Fibroblast of pulmonary artery (primary cell): Measurements from ENCODE around the gene TIGD3.

ENCODE experiments used
- DNase-seq: peaks from one replicate; pipeline ENCODE4 v3.0.0-alpha.2; 2010; ENCODE audit warnings: low read depth
- H3K4me3 ChIP-seq: replicated peaks from 2 replicates; pipeline ENCODE4 v1.5.1; 2011; ENCODE audit warnings: low read depth, mild to moderate bottlenecking, control low read depth, low read length, moderate library complexity
- CTCF ChIP-seq: IDR thresholded peaks from 2 replicates; pipeline ENCODE4 v1.5.1; 2011; ENCODE audit warnings: mild to moderate bottlenecking, control low read depth, low read length, inconsistent platforms; ENCODE audit errors: missing control alignments

The TIGD3 gene

DNA sequence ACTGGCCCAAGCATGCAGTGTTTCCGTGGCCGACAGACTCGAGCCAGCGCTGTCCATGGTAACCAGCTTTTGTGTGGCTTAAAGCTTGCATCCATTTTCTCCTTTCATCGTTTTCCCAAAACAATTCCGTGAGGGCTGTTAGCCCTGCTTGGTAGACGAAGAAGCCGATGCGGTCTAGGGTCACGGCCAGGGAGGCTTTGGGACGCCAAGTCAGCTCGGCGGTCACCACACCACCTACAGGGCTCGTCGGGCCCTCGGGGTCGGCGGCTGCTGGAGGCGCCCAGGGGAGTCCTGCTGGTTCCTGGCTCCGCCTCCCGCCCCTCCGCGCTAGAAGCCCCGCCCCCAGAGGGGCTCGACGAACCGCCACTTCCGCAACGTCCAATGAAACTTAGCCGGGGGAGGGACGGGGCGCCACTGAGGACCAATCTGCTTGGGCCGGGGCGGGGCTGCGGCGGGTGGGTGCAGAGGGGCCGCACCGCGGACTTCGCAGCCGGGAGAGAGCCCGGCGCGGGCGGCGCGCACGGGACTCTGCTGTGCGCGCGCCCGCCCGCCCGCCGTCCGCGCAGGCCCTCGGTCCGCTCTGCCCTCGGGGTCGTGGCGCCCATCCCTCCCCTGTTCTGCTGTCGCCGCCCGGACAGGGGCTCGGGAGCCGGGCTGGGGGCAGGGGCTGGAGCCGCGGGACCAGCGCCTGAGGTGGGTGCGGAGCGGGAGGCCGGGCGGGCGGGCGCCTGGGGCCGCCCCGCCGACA, at the start of gene TIGD3:
Gene TIGD3, plus strand, starts transcription at position 487 of the 748 bp plus-strand sequence. CDS start 1,058 bp downstream, outside the sequence.
- H3K4me3 ChIP-seq: peak within 1 kb of the TSS; percentile 60
- peak; percentile 94 for DNase-seq
- no peak for TF ChIP-seq CTCF

DNA sequence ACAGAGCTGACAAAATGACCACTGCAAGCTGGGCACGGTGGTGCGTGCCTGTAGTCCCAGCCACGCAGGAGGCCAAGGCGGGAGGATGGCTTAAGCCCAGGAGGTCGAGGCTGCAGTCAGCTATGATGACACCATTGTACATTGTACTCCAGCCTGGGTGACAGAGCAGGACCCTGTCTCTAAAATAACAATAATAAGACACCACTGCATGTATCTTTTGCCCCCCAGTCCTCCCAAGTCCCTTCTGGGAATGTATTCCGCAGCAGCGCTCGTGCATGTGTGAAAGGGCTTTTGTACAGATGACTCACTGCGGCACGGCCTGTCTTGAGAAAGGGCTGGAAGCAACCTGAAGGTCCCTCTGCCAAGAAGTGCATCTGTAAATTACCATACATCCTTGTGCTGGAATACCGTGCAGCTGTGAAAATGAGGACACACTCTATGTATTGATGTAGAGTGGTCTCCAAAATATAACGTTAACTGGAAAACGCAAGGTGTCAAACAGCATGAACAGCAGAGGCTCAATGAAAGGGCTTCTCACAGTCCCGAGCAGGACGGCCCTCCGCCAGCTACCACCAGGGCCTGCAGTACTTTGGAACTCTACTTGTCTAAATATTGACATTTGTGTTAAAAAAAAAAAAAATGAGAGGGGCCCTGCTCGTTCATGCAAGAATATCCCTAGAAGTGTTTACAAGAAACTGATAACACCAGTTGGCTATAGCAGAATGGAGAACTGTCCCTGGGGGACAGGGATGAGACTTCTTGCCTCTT, 48.9 kb upstream of the TIGD3 start:
- no peak overlapping the region for H3K4me3 ChIP-seq
- peak; percentile 59 for DNase-seq
- TF ChIP-seq CTCF: no peak

DNA sequence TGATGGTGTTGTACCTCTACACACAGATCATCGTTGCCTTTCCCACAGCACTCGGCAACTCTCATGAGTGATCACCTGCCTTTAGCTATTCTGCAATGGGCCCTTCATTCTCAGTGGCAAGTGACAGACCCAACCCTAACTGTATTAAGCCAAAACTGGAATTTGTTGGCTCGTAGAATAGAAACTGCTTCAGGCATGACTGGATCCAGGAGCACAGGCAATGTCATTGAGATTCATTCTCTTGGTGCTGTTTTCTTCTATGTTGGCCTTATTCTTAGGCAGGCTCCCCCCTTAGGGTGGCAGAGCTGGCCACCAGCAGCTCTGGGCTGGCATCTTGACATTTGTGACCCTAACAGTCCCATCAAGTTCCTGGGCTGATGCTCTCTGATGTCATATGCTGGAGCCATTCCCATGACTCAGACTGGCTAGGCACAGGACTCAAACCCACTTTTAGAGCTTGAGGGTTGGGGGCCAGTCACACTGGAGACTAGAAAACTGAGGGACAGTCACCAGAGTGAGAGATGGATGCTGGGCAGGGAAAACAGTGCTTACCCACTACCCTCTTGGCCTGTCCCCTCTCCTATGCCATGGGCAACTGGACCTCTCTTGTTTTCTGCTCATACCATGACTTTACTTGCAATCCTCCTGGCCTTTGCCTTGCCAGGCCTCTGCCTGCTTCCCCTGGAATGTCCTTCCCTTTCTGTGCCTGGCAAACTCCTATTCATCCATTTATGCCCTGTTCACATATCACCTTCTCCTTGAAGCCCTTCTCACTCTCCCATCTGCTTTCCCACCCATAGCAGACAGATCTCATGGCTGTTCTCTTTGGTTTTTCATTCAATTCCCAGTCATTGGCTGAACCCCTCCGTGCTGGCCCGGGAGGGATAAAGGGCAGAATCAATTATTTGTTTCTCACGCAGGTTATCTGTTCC, 47.0 kb upstream of the TIGD3 start:
- DNase-seq: no peak
- no peak for TF ChIP-seq CTCF
- H3K4me3 ChIP-seq: no peak overlapping the region

DNA sequence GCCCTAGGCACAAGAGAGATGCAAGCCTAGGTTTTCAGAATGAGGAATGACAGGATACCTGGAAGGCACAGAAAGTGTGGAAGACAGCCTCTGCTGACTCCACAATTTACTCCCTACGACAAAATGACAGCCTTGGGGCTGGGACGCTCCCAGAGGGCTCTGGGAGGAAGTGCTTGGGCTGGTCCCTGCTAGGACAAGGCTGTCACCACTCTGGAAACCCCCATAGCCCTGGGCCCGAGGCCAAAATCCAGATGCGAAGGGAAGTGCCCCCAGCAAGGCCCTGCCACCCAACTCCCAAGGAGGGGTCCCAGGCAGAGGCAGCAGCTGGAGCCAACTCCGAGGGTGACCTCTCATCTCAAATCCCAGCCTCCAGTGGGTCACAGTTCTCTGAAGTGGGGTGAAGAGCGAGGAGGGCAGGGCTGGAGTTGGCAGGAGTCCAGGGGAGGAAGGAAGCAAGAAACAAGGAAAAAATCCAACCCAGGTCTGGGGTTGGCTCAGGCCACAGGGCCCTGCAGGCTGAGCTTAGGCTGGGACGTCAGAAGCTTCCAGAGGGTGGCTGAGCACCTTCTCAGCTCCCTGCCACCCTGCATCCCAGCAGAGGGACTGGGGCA, 46.2 kb upstream of the TIGD3 start:
- peak; percentile 68 for DNase-seq
- TF ChIP-seq CTCF: no peak
- H3K4me3 ChIP-seq: no peak overlapping the region

GRCh38 chr11:65309006-65309405, 45.5 kb upstream of the TIGD3 start:
- DNase-seq: no peak

More at GRCh38 chr11:65309006-65309405, 45.5 kb upstream of the TIGD3 start:
- no peak overlapping the region for H3K4me3 ChIP-seq
- no peak for TF ChIP-seq CTCF
